Stimulated activated CD8-positive, alpha-beta memory T cell treated with anti-CD3 and anti-CD28 coated beads, Interleukin-15, amount 100 ng/mL, for 4 hours (primary cell): ENCODE results near the gene PTAR1.
"Not testable (repeated sequence)": the region's sequence is repeated elsewhere in the genome, so short reads cannot be mapped to it uniquely, and the experiment has no call there.

ENCODE experiments used
- DNase-seq, 2 donors: peaks; one replicate each; pipeline ENCODE4 v3.0.0-alpha.2; 2020; ENCODE audit warnings: low read depth in 2 of 2

PTAR1 gene, protein sequence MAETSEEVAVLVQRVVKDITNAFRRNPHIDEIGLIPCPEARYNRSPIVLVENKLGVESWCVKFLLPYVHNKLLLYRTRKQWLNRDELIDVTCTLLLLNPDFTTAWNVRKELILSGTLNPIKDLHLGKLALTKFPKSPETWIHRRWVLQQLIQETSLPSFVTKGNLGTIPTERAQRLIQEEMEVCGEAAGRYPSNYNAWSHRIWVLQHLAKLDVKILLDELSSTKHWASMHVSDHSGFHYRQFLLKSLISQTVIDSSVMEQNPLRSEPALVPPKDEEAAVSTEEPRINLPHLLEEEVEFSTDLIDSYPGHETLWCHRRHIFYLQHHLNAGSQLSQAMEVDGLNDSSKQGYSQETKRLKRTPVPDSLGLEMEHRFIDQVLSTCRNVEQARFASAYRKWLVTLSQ

DNA sequence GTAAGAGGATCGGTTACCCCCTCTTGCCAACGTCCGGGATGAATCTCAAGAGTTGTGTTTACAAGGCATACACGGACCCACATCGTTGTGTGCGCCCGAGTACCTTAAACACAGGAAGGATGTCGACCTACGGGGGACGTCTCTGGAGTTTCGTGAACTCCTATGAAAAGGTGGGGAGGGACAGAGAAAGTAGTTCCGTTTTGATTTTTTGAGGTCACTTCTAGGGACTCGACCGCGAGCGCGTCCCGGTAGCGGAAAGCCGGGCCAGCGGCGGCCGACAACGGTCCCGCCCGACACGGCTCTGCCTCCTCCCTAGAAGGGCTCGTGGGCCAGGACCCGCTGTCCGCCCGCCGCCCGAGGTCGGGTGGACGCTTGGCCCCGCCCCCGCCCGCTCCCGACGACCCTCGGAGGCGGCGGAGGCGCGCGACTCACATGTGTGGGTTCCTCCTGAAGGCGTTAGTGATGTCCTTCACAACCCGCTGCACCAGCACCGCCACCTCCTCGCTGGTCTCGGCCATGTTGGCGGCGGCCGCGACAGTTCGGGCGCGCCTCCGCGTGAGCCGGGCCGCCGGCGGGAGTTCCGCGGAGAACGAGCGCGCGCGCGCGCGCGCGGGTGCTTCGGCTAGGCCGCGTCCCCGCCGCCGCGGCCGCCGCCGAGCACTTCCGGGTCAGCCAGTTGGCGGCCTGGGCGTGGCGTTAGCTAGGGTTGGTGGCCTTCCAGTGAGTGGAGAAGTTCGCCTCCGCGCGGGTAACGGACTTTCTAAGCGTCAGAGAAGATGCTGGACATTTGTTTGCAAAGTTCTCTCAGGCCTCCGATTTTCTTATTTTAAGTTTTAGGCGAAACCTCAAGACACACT, at the start of gene PTAR1:
Gene PTAR1 (minus strand): TSS at position 591 of the 857 bp plus-strand sequence. CDS start 73 bp downstream, at position 518.
- DNase-seq = peak; percentile 72 to 81

DNA sequence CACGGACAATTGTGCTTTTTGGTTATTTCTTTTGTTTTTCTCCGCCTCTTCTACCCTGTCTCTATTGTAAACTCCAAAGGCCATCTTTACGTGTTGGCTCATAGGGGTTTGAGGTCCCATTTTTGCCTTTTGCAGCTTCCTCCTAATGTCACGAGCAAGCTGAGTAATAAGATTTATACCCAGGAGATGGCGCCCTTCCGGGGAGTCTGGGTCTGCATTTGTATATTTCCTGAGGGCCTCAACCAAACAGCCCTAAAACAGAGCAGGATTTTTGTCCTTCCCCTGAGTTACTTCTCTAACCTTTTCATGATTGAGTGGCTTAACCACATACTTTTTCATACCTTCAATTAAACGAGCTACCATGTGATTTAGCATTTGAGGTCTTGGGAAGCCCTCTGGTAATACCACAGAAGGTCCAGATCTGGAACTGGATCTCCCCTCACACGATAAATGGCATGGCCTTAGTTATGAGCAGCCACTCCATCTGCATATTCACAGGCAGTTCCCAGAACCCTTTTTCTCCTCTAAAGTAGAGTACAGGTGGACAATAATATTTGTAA, 49.6 kb upstream of the PTAR1 start:
- DNase-seq = no peak

DNA sequence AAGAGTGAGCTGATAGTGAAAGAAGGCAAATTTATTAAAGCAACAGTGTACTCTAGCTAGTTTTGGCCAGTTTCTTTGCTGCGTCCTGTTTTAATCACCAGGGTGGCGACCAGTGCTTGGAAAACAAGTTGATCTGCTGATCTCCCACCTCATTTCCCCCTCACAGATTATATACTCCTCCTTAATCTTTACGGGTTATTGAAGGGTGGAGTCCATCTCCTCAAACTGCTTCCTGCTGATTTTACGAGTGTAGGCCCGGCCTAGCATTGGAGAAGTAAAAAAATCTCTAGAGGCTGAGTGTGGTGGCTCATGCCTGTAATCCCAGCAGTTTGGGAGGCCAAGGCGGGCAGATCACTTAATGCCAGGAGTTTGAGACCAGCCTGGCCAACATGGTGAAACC, 46.8 kb upstream of the PTAR1 start:
- DNase-seq = no peak

DNA sequence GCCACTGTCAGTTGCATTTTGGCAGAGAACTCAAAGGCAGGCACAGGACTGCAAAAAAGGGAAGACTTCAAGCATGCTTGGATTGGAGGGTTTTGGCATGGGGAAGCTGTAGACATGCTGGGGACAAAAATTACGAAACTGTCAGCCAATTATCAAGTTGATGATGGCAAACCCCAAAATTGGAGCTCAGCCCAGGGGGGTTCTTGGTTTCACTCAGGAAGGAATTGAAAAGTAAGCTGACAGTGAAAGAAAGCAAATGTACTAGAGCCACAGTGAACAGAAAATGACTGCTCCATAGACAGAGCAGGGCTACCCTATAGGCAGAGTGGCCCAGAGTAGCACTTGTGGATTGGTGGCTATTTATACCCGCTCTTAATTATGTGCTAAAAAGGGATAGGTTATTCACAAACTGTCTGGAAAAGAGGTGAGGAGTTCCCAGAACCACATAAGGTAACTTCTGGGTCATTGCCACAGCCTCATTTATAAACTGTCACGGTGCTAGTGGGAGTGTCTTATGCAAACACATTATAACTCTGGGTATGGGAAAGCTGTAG, 46.2 kb upstream of the PTAR1 start:
- no peak for DNase-seq

DNA sequence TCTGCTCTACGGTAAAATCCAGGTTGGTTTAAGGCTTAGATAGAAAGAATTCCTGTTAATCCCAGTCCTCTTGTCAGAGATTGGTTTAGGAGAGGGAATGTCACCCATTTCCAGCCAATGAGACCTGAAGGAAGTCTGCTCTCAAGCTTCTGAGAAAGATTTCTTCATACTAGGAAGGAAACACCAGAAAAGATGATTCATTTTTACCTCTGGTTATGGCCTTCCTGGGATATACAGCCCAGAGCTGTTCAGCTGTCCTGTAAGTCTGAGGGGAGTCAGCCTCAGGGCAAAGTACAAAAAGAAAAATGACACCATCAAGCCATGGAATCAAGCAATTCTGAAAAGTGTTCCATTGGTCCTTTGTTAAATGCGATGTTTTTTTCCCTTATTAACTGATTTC, 42.2 kb upstream of the PTAR1 start:
- no peak for DNase-seq

DNA sequence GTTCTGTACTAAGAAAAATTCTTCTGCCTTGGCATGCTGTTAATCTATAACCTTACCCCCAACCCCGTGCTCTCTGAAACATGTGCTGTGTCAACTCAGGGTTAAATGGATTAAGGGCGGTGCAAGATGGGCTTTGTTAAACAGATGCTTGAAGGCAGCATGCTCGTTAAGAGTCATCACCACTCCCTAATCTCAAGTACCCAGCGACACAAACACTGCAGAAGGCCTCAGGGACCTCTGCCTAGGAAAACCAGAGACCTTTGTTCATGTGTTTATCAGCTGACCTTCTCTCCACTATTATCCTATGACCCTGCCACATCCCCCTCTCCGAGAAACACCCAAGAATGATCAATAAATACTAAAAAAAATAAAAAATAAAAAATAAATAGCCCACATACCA, 40.2 kb upstream of the PTAR1 start:
- not testable (repeated sequence) for DNase-seq

DNA sequence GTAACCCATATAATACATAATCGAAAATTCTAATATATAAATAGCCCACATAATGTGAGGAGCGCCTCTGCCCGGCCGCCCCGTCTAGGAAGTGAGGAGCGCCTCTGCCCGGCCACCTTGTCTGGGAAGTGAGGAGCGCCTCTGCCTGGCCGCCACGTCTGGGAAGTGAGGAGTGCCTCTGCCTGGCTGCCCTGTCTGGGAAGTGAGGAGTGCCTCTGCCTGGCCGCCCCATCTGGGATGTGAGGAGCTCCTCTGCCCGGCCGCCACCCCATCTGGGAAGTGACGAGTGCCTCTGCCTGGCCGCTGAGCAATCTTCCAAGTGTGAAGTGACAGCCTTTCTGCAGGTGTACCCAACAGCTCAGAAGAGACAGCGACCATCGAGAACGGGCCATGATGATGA, 39.7 kb upstream of the PTAR1 start:
- DNase-seq = not testable (repeated sequence)

DNA sequence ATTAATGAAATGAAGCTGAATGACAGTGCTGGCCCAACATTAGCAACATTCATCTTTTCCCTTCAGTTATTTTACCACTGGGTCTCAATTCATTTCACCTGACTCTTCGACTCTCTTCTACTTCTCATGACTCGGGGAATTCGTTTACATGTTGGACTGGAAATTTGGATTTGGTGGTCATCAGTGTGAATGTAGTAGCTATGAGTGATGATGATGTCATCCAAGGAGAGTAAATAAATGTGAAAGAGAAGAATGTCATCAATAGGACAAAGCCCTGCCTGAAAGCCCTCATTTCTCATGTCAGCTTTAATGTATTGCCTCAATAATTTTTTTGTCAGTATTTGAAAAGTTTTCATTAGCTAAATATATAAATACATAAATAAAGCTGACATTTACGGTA, 38.9 kb upstream of the PTAR1 start:
- no peak for DNase-seq

- no peak for DNase-seq
Measured at GRCh38 chr9:69797675-69798074, 37.9 kb upstream of the PTAR1 start.

- no peak for DNase-seq
Measured at GRCh38 chr9:69794356-69794755, 34.5 kb upstream of the PTAR1 start.

DNA sequence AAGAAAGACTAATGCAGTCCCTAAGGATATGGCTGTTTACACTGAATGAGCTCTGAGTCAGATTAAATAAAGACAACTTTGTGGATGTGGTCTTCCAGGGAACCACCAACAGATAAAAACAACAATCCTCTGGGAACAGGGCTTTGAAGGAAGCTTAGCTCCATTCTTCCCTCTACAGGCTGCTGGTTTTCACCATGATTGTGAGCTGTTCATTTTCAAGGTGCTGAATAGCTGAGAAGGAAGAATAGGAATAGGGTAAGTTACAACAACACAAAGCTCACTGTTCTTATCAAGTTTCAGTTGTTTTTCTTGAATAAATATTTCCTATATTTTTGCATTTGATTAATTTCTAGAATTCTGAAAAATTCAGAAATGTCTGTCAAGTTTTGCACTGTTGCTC, 25.9 kb upstream of the PTAR1 start:
- DNase-seq = no peak

GRCh38 chr9:69773258-69773657, 13.4 kb upstream of the PTAR1 start:
- no peak for DNase-seq

- DNase-seq = no peak
Measured at GRCh38 chr9:69771775-69772418, 12.1 kb upstream of the PTAR1 start.

DNA sequence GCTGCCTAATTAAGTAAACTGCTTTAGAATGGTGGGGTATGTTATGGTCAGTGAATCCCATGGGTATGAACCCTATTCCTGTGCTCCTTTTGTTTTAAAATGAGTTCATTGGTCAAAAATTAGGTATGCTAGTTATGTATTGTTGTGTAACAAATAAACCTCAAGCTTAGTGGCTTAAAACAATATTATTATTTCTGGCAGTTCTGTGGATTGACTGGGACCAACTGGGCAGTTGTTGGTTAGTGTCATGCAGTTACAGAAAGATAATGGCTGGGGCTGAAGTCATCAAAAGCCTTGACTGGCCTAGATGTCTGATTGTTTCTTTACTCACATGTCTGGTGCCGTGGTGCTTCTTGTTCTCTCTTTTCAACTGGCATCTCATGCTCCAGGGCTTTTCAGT, 8.9 kb upstream of the PTAR1 start:
- no peak for DNase-seq

GRCh38 chr9:69768101-69768500, 8.3 kb upstream of the PTAR1 start:
- no peak for DNase-seq

GRCh38 chr9:69763862-69764261, 4.1 kb upstream of the PTAR1 start:
- DNase-seq = not testable (repeated sequence)

GRCh38 chr9:69762527-69762926, 2.7 kb upstream of the PTAR1 start:
- DNase-seq = no peak

GRCh38 chr9:69760278-69760610, 433 bp upstream of the PTAR1 start:
- DNase-seq = no peak

- no peak for DNase-seq
Measured at GRCh38 chr9:69759021-69759420, 790 bp downstream of the PTAR1 start.

DNA sequence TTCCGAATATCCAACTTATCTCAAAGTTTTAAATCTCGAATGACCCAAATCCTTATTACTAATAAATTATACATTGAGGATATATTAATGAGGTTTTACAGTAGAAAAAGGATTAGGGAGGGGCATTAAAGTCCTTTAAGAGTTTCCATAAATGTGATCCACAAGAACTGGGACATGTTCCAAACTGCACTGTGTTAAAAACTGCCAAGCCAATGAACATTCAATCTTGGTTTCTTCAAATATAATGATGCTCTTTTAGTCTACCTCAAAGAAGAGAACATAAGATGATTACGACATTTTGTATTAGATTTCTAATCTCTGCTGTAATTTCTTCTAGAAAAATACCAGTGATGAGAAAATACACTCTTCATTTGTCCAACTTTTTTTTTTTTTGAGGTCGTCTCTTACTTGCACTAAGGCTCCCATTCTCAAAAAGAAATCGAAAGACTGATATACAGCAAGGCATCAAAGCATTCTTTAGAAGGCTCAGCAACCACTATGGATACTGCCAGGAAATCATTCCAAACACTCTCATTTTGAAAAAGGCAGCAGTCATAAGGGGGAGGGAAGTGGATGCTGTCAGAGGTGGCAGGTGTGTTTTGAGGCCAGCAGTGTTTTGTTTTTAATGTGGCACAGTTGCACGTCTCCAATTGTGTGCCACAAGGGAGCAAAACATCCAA, 1.7 kb downstream of the PTAR1 start:
- DNase-seq = no peak

- DNase-seq = no peak
Measured at GRCh38 chr9:69755205-69755604, 4.6 kb downstream of the PTAR1 start.
